COLO668 (cell line): Measurements from ENCODE around the gene FAM219B.

ENCODE experiments used
- DNase-seq: peaks from one replicate; lab custom pipeline; 2025; ENCODE audit not compliant: unreplicated experiment; lab: John Stamatoyannopoulos, UW

FAM219B gene

DNA sequence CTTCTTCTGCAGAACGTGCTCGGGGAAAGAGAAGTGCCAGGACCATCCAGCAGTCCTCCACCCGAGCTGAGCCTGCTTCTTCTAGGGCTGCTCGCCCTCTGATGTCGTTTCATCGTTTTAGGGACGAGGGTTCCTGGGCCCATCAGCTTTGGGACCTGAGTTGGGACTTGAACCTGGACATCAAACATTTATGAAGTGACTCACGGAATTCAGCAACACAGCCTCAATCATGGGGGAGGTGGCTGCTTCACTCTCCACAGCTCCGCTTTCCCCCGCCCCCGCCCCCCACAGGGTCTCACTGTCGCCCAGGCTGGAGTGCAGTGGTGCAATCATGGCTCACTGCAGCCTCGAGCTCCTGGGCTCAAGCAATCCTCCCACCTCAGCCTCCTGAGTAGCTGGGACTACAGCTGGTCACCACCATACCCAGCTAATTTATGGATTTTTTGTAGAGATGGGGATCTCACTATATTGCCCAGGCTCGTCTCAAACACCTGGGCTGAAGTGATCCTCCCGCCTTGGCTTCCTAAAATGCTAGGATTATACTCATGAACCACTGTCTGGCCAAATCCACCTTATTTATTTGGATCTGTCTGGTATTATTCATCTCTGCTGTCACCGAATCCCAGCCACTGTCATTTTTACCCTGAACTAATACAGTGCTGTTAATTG lies 32.8 kb downstream of the FAM219B start:
- DNase-seq = peak; percentile 21

DNA sequence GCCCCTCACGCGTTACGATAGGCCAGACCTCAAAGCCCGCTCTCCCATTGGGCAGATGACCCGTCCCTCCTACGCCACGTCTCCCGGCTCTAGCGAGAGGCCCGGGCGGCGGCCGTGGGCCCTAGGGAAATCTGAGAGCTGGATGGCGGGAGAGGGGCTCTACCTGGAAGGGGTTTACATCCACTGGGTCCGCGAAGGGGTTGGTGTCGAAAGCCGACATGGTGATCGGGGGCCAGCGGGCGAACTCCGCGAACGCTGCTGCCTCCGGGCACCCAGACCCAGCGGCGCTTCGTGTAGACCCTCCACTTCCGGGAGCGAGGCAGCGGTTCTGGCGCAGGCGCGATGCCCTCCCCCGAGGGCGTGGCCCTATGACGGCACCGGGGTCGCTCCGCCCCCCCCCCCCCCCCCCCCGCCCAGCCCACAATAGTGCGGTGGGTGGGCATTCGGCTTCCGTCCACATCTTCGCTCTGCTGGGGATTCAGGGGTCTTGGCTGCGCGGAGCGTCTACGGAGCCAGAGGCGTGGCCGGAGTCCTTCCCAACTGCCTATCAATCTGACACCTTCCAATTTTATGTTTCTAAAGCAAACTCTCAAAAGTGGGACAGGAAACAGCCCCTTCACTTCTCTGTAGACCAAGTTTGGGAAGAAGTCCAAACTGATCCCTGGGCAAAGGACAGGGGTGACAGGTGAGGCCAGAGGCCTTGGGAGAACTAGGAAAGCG lies 33.5 kb downstream of the FAM219B start, which contains the start of gene SCAMP2:
SCAMP2 (minus strand) TSS at position 330 of the 720 bp plus-strand sequence; CDS start at position 220, 110 bp downstream.
- peak; percentile 92 for DNase-seq

DNA sequence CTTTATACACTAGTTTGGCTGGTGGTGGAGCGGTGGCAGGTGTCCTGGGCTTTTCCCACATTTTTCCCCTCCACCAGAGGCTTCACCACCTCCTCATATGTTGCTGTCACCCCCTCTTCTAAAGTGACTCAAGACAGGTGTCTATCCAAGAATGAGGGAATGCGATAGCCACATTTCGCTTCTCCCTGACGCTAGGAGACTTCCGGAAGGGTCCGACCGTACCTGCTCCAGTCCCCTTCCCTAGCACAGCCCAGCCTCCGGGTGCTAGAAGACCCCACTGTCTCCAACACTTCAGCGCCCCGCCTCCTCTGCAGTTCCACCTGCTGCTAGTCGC lies 34.0 kb downstream of the FAM219B start:
- no peak for DNase-seq

DNA sequence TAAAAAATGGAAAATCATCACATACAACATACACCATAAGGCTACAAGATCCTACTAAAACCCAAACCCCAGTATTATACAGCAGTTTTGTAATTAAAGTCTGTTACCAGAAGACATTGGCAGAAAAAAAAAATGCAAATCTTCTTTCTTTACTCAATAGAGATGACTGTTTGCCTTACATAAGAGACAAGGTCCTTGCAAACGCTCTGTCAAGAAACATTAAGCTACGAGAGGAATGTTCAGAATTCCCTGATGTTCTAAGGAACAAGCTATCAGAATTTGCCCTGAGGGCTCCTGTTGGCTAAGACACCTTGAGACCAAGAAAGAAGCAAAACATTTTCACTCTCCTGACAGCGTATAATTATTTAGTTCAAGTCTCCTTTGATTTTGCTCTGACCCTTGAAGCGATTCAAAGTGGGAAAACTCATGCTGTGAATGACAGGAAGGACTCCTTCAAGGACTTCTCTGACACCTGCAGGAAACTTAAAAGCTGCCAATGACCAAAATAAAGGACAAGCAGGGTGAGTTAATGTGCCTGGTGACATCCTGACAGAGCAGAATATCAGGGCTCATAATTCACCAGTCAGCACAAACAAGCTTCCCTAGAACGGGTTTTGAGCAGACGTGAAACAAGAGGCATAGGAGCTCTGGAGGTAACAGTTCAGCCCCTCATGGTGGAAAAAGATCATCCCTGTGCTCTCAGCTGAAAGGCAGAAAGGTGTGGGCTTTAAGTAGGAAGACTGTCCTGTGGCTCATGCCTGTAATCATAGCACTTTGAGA lies 36.0 kb downstream of the FAM219B start:
- no peak for DNase-seq

DNA sequence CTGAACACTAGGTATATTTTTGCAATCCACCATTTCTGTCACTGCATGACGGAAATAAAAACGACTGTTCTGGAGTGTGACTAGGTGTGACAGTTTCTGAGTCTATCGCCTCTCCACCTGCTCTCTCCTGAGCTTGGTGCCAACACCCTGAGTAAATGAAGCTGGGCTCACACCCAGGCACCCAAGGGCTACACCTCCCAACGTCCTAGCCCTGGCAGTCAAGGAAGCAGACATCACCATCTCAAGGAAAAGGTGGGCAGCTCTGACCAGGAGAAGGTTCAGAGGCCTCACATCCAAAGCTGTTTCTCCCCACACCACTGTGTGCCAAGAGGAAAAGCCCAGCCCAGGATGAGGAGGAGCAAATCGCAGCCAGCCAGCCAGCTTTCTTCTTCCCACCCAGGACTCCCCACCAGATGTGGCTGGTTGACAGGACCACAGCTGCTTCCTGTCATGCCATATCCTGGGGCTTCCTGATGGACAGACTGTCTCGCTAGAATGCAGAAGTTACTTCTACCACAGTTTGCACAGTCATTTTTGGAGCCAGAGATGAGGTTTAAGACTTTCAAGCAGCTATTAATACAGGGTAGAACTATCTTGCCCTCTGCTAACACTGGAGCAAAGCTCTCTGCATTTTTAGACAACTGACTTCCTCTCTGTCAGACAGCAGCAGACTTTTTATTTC lies 36.8 kb downstream of the FAM219B start:
- DNase-seq = no peak

DNA sequence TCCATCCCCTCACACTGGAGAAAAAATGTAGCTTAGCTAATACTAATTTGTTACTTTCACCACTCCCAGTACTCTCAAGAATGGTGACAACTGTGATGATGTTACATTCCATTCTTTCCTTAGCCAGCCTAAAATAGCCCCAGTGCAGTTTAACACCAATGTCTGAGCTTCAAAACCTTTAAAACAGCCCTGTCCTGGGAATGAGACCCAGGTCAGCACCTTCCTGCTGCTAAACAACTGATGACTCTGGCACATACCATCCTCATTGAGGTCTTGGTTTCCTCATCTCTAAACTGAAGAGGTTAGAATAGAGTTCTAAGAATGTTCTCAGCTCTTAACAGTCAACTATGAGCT lies 37.3 kb downstream of the FAM219B start:
- DNase-seq = no peak

DNA sequence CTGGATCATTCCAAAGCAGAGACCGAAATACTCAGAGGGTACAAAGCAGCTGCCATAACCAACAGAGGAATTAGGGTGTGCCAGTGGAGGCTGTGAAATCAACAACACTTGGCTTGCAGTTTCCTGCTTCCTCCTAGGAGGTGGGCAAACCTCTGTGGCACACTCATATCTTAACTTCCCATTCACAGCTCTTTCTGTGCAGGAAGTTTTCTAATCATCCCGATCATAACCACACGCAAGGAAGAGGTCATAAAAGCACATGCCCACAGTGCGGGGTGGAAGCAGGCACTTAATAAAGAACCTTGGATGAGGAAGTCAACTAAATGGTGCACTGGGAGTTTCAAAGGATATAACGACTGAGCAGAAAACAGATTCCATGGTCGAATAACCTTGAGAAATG lies 38.6 kb downstream of the FAM219B start:
- DNase-seq = no peak

DNA sequence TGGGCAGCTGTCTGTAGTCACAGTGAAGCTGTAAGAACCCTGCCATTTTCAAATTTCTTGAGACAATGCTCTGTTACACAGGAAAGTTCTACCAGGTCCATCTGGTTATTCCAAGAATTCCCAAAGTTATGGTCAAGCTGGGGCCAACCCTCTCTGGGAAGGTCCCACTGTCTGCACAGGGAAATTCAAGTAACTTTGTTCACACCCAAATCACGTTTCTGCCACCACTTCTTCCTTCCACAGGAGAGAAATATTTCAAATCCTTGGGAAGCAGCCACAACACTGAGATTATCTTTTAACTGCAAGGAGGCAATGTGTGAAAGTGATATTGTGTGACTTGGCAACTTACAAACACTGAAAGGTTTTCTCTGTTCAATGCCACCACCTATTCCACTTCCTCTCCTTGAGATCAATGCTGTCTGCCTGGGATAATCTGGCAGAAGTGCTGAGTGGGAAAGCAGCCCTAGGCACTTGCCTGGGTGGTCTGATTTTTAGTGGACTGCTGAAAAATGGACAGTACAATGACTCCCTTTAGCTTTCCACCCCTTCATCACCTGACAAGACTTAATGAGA lies 39.1 kb downstream of the FAM219B start:
- no peak for DNase-seq

DNA sequence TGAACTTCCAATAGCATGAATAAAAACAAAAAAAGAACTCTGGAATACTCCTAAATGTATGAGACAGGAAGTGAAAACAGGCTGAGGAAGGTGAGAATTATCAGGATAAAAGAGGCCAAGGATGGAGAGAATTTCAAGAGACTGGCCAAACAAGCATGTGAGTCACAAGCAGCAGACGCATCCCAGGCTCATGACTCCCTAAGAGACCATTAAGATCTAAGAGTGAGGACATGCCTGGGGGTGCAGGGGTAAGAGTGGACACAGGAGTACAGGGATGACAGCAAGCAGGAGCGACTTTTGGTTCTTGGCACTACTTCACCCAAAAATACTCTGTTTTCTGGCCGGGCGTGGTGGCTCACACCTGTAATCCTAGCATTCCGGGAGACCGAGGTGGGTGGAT lies 40.6 kb downstream of the FAM219B start:
- DNase-seq = no peak

DNA sequence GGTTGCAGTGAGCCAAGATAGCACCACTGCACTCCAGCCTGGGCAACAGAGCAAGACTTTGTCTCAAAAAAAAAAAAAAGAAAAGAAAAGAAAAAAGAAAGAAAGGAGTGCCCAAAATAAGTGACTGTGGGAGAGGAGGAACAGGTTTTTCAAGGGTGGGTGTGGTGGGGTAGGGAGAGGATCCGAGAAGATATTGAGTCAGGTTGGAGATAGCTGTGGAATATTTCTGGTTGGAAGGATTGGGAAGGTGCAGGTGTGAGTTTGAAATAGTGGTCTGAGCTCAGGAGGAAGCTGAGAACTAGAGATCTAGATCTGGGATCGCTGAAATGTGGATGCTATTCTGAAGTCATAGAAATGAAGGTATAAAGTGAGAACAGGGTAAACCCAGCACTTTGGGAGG lies 41.3 kb downstream of the FAM219B start:
- DNase-seq = no peak

DNA sequence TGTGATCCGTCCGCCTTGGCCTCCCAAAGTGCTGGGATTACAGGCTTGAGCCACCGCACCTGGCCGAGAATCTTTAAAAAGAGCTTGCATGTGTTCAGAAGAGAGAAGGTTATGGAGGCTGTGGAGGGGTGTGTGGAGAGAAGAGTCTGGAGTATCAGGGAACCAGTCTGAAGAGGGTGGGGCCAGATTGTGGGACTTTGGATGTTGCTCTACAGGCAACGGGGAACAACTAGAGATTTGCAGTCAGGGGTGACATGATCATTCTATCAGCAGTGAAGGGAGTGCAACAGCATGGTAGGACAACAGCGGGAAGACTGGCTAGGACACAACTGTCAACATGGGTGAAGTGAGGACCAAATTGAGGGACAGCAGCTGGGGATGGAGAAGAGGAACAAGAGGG lies 42.4 kb downstream of the FAM219B start:
- no peak for DNase-seq

DNA sequence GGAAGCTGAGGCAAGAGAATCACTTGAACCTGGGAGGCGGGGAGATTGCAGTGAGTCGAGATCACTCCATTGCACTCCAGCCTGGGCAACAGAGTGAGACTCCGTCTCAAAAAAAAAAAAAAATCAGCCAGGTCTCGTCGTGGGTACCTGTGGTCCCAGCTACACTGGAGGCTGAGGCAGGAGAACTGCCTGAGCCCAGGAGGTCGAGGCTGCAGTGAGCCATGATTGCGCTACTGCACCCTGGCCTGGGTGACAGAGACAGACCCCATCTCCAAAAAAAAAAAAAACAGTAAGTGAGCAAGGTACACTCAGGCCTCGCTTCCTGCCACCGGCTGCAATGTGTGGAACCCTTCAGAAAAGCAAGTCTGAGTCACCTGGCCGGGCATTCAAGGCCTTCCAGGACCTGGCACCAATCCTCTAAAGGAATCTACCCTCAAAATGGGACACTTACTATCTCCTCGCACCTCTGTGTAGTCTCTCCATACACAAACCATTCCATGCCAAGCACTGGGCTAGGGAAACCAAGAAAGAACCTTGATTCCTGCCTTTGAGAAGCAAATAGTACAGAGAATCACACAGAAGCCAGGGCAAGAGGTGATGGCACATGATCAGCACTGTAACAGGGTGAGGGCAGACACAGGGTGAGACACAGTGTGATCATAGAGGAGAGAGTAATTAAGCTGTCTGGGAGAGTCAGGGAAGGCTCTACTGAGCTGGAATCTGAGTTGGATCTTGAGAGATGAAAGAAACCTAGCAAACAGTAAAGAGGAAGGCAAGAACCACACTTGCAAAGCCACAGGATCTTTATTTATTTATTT lies 43.2 kb downstream of the FAM219B start:
- no peak for DNase-seq

DNA sequence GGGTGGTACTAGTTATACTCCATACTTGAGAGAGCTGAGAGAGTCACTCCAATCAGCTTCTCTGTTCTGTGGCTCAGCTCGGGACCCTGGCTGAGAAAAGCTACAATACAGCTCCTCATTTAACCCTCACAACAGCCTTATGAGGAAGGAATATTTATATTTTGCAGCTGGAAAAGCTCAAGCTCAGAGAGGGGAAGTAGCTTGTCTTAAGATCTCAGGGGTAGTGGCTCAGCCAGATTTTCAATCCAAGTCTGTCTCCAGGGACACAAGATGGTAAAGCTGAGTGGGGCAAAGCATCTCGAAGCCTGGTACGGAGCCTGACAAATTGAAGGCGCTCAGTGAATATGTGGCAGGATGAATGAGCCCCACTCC lies 48.3 kb downstream of the FAM219B start:
- DNase-seq = no peak

DNA sequence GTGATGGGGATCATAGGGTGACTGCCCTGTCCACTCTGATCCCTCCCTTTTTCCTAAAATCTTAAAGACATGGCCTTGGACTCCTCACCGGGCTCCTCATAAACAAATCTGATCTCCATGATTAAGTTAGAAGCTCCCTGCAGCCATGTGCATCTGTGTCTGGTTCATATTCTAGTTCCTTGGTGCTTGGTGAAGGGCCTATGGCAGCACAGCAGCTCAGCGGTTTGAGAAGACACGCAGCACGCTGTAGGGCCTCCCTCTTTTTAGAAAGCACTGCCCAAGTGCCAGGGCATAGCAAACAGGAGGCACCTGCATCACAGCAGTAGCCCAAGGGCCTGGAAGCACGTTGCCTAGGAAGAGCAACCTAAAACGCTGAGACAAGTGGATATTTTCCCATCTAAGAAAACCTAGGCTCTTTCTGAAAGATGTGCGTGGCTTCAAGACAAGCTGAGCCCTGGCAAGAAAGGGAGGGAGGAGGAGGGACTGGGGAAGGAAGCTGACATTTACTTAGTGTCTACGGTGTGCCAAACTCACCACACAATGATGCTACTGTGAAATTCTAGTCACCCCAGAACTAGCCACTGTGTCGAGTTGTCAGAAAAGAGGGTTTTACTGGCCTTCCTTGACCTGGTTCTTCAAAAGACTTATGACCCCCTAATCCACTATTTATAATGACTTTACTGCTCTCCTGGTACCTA lies 48.8 kb downstream of the FAM219B start:
- peak; percentile 19 for DNase-seq

DNA sequence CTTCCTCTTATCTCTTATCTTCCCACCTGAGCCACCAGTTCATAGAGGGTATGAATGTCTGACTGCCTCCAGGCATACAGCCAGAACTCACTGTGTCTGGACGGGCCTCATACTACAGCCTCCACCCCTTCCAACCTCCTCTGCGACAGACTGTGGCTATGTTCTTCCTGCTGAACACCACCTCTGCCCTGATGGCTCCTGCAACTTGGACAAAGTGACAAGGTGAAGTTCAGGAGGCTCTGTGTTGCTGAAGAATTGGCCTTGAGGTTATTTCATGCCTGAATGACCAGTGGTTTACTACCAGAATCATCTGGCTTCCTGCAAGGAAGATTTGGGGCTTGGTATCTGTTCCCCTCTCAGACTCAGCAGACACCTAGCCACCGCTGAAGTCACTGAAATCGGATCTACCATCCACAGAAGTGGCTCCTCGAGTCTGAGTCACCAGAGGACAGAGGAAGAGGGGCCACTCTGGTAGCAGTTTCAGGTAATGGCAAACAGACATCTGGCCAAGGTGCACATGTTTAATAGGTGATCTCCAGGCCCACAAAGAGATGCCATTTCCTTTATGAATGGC lies 49.5 kb downstream of the FAM219B start:
- peak; percentile 58 for DNase-seq

DNA sequence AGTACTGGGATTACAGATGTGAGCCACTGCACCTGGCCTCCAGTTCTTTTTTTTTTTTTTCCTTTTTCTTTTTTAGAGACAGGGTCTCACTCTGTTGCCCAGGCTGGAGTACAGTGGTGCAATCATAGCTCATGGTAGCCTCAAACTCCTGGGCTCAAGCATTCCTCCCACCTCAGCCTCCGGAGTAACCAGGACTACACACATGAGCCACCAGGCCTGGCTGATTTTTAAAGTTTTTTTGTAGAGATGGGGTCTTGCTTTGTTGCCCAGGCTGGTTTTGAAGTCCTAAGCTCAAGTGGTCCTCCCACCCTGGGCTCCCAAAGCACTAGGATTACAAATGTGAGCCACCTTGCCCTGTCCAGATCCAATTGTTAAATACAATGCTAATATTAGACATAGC lies 50.1 kb downstream of the FAM219B start:
- no peak for DNase-seq

DNA sequence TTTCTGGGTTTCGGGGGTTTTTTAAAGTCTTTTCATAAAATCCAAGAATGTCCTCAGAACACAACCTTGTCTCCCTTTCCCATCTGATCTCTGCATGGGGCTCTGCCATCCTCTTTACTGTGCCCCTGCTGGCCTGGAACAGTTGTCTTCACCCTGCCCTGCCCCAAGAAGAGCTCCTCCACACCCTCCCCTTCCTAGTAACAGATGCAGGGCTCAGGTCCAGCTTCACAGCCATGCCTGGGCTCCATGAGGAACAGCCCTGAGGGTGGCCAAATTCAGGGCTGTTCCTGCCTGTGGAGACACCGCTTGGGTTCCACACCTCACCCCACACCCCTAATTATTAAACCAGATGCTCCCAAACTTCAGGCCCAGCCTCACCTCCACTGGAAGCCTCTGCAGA lies 50.8 kb downstream of the FAM219B start:
- no peak for DNase-seq

DNA sequence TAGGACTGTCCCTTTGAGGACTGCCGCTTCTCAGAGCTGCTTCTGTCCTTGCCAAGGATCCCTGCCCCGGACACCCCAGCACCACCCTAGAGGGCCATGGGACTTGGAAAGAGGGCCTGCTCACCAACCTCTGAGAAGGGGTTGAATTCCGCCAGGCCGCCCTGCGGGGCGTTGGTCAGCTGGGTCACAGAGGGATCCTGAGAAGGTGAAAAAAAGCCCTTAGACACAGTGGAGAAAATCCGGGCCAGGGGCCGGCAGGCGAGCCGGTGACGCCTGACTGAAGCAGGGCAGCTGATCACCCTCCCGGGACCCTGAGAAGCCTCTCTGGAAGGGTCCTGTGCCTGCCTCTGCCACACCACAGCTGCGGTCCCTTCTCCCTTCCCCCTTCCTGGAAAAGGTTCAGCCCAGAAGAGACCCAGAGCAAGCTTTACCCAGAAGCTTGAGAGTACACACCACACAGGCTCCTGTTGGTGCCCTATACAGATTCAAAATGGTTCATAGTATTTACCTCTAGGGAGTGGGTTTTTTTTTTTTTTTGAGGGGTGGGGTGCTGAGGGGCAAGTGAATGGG lies 52.1 kb downstream of the FAM219B start:
- DNase-seq = no peak

DNA sequence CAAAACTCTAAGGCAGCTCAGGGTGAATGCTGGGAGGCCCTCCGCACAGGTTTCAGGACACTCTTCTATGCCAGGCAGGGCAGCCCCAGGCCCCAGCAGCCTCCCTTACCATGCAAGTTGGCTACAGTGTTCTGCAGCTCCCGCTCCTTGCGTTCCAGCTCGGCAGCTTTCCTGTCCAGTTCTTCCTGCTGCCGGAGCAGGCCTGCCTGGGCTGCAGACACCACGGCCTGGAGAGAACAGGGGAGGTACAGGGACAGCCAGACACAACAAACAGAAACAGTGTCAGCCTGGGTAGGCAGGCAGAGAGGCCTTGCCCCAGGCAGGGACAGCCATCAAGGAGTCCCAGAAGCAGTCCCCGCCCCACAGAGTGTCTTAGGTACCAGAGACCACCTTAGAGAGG lies 54.7 kb downstream of the FAM219B start:
- no peak for DNase-seq
